Liver (tissue), 9 donors: ENCODE data around the gene PKP4. TPM values are rescaled to one million over a fixed set of nuclear protein-coding genes. Genes with fewer than 3 reads are reported as not detected.
A peak's percentile ranks its signal among the peaks of the same experiment; 100 is the strongest.

Experiments
- DNase-seq: peaks from one replicate; pipeline ENCODE4 v3.0.0-alpha.2; 2017; ENCODE audit warnings: low spot score
- H3K27ac ChIP-seq, 2 donors: one replicate each; pipeline ENCODE4 v1.7.0; 2013; ENCODE audit warnings: inconsistent platforms in 2 of 2, low read length in 2 of 2, control low read depth in 1 of 2, low read depth in 1 of 2, mild to moderate bottlenecking in 1 of 2
- H3K27me3 ChIP-seq, 4 donors: one replicate each; pipeline versions ENCODE4 v1.6.1 to v1.7.0; 2013; ENCODE audit warnings: low read length in 3 of 4, inconsistent platforms in 1 of 4, mild to moderate bottlenecking in 1 of 4, moderate library complexity in 1 of 4; ENCODE audit not compliant: control insufficient read depth in 4 of 4, insufficient read depth in 4 of 4
- H3K36me3 ChIP-seq, 4 donors: one replicate each; pipeline versions ENCODE4 v1.6.1 to v1.7.0; 2013; ENCODE audit warnings: low read length in 3 of 4, mild to moderate bottlenecking in 3 of 4, low read depth in 1 of 4, moderate library complexity in 1 of 4; ENCODE audit not compliant: control insufficient read depth in 4 of 4, insufficient read depth in 3 of 4
- H3K4me1 ChIP-seq, 4 donors: one replicate each; pipeline versions ENCODE4 v1.6.1 to v1.7.0; 2013; ENCODE audit warnings: low read length in 3 of 4, mild to moderate bottlenecking in 3 of 4, moderate library complexity in 1 of 4; ENCODE audit not compliant: control insufficient read depth in 4 of 4, insufficient read depth in 4 of 4
- H3K4me3 ChIP-seq, 3 donors: one replicate each; pipeline versions ENCODE4 v1.6.1 to v1.7.0; 2013; ENCODE audit warnings: low read length in 3 of 3, control low read depth in 1 of 3, low read depth in 1 of 3, mild to moderate bottlenecking in 1 of 3
- H3K9ac ChIP-seq, 2 donors: one replicate each; pipeline ENCODE4 v1.7.0; 2013; ENCODE audit warnings: low read length in 2 of 2, mild to moderate bottlenecking in 2 of 2, moderate library complexity in 2 of 2, control low read depth in 1 of 2, low read depth in 1 of 2
- H3K9me3 ChIP-seq, 4 donors: one replicate each; pipeline versions ENCODE4 v1.6.1 to v1.7.0; 2013; ENCODE audit warnings: low read length in 3 of 4; ENCODE audit not compliant: control insufficient read depth in 4 of 4
- EGR1 ChIP-seq, 2 donors: IDR thresholded peaks; 2 replicates each; pipeline ENCODE4 v1.6.1; 2016 to 2018; ENCODE audit warnings: antibody characterized with exemption in 2 of 2, low read depth in 2 of 2
- FOXA2 ChIP-seq: IDR thresholded peaks from 2 replicates; pipeline ENCODE4 v1.6.1; 2016; ENCODE audit warnings: antibody characterized with exemption
- HNF4A ChIP-seq, 2 donors: conservative IDR thresholded peaks; 2 replicates each; pipeline ENCODE4 v1.6.1; 2016; ENCODE audit warnings: antibody characterized with exemption in 2 of 2, mild to moderate bottlenecking in 2 of 2
- HNF4G ChIP-seq: IDR thresholded peaks from 2 replicates; pipeline ENCODE4 v1.6.1; 2016; ENCODE audit warnings: antibody characterized with exemption
- JUND ChIP-seq, 2 donors: IDR thresholded peaks; 2 replicates each; pipeline ENCODE4 v1.6.1; 2016; ENCODE audit warnings: antibody characterized with exemption in 2 of 2
- RAD21 ChIP-seq, 2 donors: IDR thresholded peaks; 2 replicates each; pipeline ENCODE4 v1.6.1; 2016; ENCODE audit warnings: antibody characterized with exemption in 2 of 2, mild to moderate bottlenecking in 2 of 2
- RXRA ChIP-seq, 2 donors: IDR thresholded peaks; 2 replicates each; pipeline ENCODE4 v1.6.1; 2017 to 2018; ENCODE audit warnings: antibody characterized with exemption in 2 of 2, mild to moderate bottlenecking in 1 of 2
- SP1 ChIP-seq: IDR thresholded peaks from 2 replicates; pipeline ENCODE4 v1.6.1; 2018; ENCODE audit warnings: antibody characterized with exemption, mild to moderate bottlenecking
- WGBS: extraction: QIAGEN DNeasy Blood & Tissue Kit; methylation state at CpG from one replicate; pipeline ENCODE4 v1.1.7; 2013; 5-methylcytosine and 5-hydroxymethylcytosine counted together
- polyA plus RNA-seq, 2 donors: library from polyadenylated mRNA; stranded (reverse) in 1 of 2; unstranded in 1 of 2; fragments of 200-250 nt in 1 of 2; fragments of >200 nt in 1 of 2; fragmentation: Nextera tagmentation in 1 of 2; extraction: Ambion mirVana in 1 of 2; gene quantifications; one replicate each; pipeline versions ENCODE4 v1.2.1 to v1.2.3, GENCODE V29; 2013 to 2015
- total RNA-seq, 2 donors: library from RNA; depleted of rRNA; stranded (reverse); fragments of >200 nt; gene quantifications; one replicate each; pipeline ENCODE4 v1.2.3, GENCODE V29; 2014
- TF ChIP-seq, protein P1 (sequence below): IDR thresholded peaks from 2 replicates; pipeline ENCODE4 v1.6.1; 2016; ENCODE audit warnings: antibody characterized with exemption
- TF ChIP-seq, protein P2 (sequence below): fragments of 150-350 bp; IDR thresholded peaks from 2 replicates; pipeline ENCODE4 v1.5.1; 2017; ENCODE audit warnings: improper control_type of control experiment, low read depth, low read length; ENCODE audit not compliant: missing input control
- TF ChIP-seq, protein P3 (sequence below): IDR thresholded peaks from 2 replicates; pipeline ENCODE4 v1.6.1; 2016; ENCODE audit warnings: antibody characterized with exemption
- donor health status: healthy.
- donor health status: healthy.
- donor health status: healthy.
- donor health status: healthy.
- donor health status: healthy.

Gene PKP4
- total and polyA plus RNA-seq, 4 donors = 7.7 to 33.8 (median 19.0) TPM

DNA sequence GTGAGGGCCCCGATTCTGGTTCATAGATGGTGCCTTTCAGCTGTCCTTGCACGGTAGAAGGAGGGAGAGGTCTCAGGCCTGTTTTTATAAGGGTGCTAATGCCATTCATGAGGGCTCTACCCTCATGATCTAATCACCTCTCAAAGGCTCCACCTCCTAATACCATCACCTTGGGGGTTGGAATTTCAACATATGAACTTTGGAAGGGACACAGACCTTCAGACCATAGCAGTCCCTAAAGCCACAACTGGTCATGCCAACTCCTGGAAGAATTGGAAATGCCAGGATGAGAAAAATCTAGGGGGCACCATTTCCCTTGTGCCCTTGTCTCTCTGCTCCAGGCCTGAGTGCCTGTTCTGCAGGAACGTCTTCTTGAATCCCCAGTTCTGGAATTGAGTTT, 213.5 kb downstream of the PKP4 start:
- WGBS = 94% methylated on average over 3 of the region's 3 CpGs
- Histone ChIP-seq H3K27me3 (no peaks in the 10 kb centered on the region), H3K9ac (no peak overlapping the region), H3K27ac (no peak overlapping the region), H3K9me3 (no peaks in the 10 kb centered on the region), H3K4me3 (no peak overlapping the region), H3K36me3 (peaks cover 3 to 31% (median 27%) of the 10 kb centered on the region in 4 donors), H3K4me1 (peaks cover 0 to 12% (median 2%) of the 10 kb centered on the region in 4 donors)
- no peak for DNase-seq
- TF ChIP-seq RXRA (IDR thresholded peaks at IDR 0.05) (peak; percentile 46 to 56), HNF4G (peak; percentile 79), FOXA2 (no peak), RAD21 (IDR thresholded peaks at IDR 0.05) (peak in 1 of 2 donors; percentile 29), HNF4A (conservative IDR thresholded peaks at IDR 0.05) (peak; percentile 92 to 95), JUND (IDR thresholded peaks at IDR 0.05) (no peak), SP1 (peak; percentile 25)
- TF ChIP-seq, protein P1, sequence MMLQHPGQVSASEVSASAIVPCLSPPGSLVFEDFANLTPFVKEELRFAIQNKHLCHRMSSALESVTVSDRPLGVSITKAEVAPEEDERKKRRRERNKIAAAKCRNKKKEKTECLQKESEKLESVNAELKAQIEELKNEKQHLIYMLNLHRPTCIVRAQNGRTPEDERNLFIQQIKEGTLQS = no peak
- TF ChIP-seq, protein P2, sequence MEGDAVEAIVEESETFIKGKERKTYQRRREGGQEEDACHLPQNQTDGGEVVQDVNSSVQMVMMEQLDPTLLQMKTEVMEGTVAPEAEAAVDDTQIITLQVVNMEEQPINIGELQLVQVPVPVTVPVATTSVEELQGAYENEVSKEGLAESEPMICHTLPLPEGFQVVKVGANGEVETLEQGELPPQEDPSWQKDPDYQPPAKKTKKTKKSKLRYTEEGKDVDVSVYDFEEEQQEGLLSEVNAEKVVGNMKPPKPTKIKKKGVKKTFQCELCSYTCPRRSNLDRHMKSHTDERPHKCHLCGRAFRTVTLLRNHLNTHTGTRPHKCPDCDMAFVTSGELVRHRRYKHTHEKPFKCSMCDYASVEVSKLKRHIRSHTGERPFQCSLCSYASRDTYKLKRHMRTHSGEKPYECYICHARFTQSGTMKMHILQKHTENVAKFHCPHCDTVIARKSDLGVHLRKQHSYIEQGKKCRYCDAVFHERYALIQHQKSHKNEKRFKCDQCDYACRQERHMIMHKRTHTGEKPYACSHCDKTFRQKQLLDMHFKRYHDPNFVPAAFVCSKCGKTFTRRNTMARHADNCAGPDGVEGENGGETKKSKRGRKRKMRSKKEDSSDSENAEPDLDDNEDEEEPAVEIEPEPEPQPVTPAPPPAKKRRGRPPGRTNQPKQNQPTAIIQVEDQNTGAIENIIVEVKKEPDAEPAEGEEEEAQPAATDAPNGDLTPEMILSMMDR = no peak

DNA sequence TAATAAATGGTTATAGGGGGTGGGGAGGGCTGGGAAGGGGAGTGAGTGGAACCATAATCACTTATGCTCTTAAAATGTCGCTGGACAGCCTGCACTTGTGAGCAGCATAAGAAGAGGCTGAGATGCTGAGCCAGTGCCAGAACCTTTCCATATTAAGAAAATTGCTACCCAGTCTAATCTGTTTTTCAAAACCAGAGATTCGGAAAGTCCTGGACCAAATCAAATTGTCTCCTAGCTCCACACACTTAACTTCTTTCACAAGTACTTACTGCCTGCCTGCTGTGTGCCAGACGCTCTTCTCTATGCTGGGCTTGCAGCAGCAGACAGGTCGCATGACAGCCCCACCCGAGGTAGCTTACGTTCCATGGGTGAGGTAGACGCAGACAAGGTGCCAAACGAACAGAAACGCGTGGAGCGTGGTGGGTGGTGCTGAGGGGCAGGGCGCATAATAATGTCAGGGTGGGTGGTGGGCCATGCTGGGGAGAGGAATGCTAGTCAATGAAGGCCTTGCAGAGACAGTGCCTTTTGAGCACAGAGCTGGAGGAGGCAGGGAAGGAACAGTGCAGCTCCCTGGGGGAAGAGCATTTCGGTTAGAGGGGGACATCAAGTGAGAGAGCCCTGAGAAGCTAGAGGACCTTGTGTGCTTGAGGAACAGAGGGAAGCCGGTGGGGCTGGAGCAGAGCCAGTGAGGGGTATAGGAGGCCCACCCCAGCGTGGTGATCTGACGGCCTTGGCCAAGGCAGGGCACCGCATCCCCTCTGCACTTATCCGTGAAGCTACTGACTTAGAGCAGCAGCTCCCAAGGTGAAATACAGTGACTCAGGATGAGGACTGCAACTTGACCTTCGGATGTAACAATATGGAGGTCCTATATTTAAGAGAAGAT, 214.9 kb downstream of the PKP4 start:
- H3K9me3 ChIP-seq = no peaks in the 10 kb centered on the region
- H3K9ac ChIP-seq = no peak overlapping the region
- no peak overlapping the region for H3K4me3 ChIP-seq
- no peaks in the 10 kb centered on the region for H3K27me3 ChIP-seq
- no peak for DNase-seq
- TF ChIP-seq, protein P3, sequence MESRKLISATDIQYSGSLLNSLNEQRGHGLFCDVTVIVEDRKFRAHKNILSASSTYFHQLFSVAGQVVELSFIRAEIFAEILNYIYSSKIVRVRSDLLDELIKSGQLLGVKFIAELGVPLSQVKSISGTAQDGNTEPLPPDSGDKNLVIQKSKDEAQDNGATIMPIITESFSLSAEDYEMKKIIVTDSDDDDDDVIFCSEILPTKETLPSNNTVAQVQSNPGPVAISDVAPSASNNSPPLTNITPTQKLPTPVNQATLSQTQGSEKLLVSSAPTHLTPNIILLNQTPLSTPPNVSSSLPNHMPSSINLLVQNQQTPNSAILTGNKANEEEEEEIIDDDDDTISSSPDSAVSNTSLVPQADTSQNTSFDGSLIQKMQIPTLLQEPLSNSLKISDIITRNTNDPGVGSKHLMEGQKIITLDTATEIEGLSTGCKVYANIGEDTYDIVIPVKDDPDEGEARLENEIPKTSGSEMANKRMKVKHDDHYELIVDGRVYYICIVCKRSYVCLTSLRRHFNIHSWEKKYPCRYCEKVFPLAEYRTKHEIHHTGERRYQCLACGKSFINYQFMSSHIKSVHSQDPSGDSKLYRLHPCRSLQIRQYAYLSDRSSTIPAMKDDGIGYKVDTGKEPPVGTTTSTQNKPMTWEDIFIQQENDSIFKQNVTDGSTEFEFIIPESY = no peak
- TF ChIP-seq, protein P1 = no peak
- TF ChIP-seq SP1 (no peak), EGR1 (IDR thresholded peaks at IDR 0.05; ENCODE audit: low read depth in 2 of 2) (no peak)
- no peak overlapping the region for H3K27ac ChIP-seq
- 96% methylated on average over 19 of the region's 19 CpGs for WGBS
- peaks cover 0 to 12% (median 2%) of the 10 kb centered on the region in 4 donors for H3K4me1 ChIP-seq
- H3K36me3 ChIP-seq = peaks cover 6 to 36% (median 34%) of the 10 kb centered on the region in 4 donors

DNA sequence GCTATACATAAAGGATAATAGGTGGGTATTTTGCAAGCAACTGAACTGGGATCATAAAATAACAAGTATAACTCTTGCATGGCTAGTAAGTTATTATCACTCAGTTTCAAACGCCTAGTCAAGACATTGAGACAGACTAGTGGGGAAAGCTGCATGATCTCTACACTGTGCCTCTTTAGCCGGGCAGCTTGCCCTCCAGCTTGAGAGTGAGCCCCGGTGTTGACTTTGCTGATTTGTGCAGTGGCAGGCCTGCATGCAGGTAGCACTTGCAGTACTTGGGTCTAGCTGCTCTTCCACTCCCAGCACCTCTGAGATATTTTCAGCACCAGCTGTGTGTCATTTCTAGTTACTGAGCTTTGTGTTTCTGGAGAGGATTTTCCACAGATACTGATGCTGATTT, 219.5 kb downstream of the PKP4 start:
- no peak overlapping the region for H3K4me3 ChIP-seq
- H3K27ac ChIP-seq = no peak overlapping the region
- no peak overlapping the region for H3K9ac ChIP-seq
- no peaks in the 10 kb centered on the region for H3K27me3 ChIP-seq
- TF ChIP-seq HNF4G = no peak
- peaks cover 12 to 49% (median 44%) of the 10 kb centered on the region in 4 donors for H3K36me3 ChIP-seq
- no peak for DNase-seq
- no peaks in the 10 kb centered on the region for H3K9me3 ChIP-seq
- 95% methylated on average over 3 of the region's 3 CpGs for WGBS
- H3K4me1 ChIP-seq = no peaks in the 10 kb centered on the region
